ENCODE results near the gene SLC25A46. TPM values are rescaled to one million over a fixed set of nuclear protein-coding genes. Genes with fewer than 3 reads are reported as not detected.

SLC25A46 gene
- total RNA-seq, 4 donors from 2014 or later = 40.0 to 63.0 (median 50.4) TPM

DNA sequence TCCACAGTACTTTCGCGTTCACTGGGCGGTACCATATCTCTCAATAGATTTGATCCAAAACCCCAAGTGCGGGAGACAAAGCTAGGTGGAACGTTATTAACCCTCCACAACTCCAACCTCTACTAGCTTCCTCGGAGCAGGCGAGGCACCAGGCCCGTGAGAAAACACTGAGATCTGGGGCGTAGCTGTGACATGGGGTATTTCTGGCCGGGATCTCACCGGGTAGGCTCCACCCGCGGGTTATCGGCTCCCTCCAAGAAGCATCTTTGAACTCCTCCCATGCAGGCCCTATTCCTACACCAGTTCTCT, 350 bp upstream of the SLC25A46 start:
- peak overlapping the region; percentile 67 to 99 (median 87) for H3K4me3 ChIP-seq
- H3K27me3 ChIP-seq = no peaks in the 10 kb centered on the region
- H3K36me3 ChIP-seq = no peaks in the 10 kb centered on the region
- no peaks in the 10 kb centered on the region for H3K9me3 ChIP-seq
- TF ChIP-seq, protein P1, sequence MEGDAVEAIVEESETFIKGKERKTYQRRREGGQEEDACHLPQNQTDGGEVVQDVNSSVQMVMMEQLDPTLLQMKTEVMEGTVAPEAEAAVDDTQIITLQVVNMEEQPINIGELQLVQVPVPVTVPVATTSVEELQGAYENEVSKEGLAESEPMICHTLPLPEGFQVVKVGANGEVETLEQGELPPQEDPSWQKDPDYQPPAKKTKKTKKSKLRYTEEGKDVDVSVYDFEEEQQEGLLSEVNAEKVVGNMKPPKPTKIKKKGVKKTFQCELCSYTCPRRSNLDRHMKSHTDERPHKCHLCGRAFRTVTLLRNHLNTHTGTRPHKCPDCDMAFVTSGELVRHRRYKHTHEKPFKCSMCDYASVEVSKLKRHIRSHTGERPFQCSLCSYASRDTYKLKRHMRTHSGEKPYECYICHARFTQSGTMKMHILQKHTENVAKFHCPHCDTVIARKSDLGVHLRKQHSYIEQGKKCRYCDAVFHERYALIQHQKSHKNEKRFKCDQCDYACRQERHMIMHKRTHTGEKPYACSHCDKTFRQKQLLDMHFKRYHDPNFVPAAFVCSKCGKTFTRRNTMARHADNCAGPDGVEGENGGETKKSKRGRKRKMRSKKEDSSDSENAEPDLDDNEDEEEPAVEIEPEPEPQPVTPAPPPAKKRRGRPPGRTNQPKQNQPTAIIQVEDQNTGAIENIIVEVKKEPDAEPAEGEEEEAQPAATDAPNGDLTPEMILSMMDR (IDR thresholded peaks at IDR 0.05) = no peak
- TF ChIP-seq POLR2A (IDR thresholded peaks at IDR 0.05) = no peak
- peaks cover 0 to 27% (median 4%) of the 10 kb centered on the region in 4 donors for H3K4me1 ChIP-seq
- peak overlapping the region; percentile 84 to 92 (median 88) for H3K27ac ChIP-seq
- DNase-seq = no peak

DNA sequence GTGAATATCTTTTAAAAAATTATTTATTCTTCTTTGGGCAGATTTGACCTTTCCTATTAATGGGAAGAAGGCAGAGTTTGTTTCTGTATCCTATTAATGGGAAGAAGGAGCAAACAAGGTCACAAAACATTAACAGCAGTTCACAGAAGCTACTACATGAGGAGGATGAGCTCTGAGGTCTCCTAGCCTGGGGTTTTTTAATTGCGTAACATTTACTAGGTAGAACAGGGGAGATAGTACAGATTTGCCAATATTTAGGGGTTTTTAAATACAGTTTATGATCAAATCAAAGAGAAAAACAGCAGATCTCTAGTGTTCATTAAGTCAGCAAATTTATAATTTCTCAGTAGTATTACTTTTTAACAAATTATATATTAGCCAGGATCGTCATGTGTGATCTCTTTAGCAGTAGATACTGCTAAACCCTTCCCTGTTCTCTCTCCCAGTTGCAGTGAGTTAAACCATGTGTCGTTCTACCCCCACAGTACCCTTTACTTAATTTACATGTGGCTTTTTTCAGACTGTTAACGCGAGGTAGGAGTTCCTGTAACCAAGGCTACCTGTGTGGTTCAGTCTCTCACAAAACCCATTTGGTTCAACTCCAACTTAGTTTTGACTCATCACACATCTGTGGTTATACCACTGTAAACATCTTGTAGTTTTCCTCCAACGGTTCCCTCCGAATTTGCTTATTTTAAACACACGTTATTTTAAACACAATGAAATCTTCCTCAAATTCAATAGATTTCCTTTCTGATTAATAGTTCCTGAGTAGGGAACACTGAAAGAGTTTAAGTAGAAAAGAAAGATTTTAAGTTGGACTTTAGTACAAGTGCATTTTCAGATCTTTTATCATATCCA, 13.3 kb downstream of the SLC25A46 start:
- Histone ChIP-seq H3K4me3 (no peak overlapping the region), H3K9me3 (no peaks in the 10 kb centered on the region), H3K27ac (no peak overlapping the region), H3K27me3 (no peaks in the 10 kb centered on the region), H3K36me3 (peaks cover 0 to 45% (median 0%) of the 10 kb centered on the region in 3 donors), H3K4me1 (no peaks in the 10 kb centered on the region)
- no peak for DNase-seq
- TF ChIP-seq, protein P1 (IDR thresholded peaks at IDR 0.05) = no peak
- no peak for TF ChIP-seq POLR2A (IDR thresholded peaks at IDR 0.05)

DNA sequence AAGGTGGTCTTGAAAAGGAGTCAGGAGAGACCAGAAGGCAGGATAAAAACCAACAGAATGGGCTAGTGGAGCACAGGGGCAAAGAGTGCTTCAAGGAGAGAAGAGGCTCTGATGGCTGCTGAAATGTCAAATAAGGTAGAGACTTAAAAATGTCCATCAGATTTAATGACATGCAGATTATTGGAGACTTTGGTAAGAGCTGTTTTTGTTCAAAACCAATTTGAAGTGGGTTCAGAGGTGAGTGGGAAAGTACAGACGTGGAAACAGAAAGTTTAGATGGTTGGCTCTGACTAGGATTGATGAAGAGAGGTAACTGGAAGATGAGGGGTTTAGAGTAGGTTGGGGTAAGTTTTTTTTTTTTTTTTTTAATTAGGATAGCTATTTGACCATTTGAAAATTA, 14.1 kb downstream of the SLC25A46 start:
- DNase-seq = no peak
- H3K27ac ChIP-seq = no peak overlapping the region
- H3K27me3 ChIP-seq = no peaks in the 10 kb centered on the region
- no peaks in the 10 kb centered on the region for H3K4me1 ChIP-seq
- no peak overlapping the region for H3K4me3 ChIP-seq
- no peaks in the 10 kb centered on the region for H3K9me3 ChIP-seq
- peaks cover 0 to 38% (median 0%) of the 10 kb centered on the region in 3 donors for H3K36me3 ChIP-seq
- TF ChIP-seq, protein P1 (IDR thresholded peaks at IDR 0.05) = no peak
- TF ChIP-seq POLR2A (IDR thresholded peaks at IDR 0.05) = no peak

DNA sequence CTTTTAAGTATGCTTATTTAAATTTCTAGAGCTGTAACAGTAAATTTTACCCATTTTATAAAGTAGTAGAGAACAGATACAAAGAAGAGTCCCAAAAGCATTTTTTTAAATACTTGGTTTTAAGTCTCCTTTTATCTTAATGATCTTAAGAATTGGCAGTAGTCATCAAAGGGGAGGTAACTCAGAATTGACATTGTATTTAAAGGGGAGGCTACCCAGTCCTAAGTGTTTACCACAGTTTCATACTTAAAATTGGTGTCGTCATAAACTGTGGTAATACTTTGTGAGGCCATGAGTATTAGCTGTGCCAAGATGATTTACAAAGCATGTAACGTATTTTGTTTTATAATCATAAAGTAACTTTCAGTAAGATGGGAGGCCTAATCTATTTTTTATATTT, 14.8 kb downstream of the SLC25A46 start:
- DNase-seq = no peak
- Histone ChIP-seq H3K4me3 (no peak overlapping the region), H3K27ac (no peak overlapping the region), H3K27me3 (no peaks in the 10 kb centered on the region), H3K9me3 (no peaks in the 10 kb centered on the region), H3K36me3 (peaks cover 0 to 38% (median 0%) of the 10 kb centered on the region in 3 donors), H3K4me1 (no peaks in the 10 kb centered on the region)
- TF ChIP-seq, protein P1 (IDR thresholded peaks at IDR 0.05) = no peak
- no peak for TF ChIP-seq POLR2A (IDR thresholded peaks at IDR 0.05)

DNA sequence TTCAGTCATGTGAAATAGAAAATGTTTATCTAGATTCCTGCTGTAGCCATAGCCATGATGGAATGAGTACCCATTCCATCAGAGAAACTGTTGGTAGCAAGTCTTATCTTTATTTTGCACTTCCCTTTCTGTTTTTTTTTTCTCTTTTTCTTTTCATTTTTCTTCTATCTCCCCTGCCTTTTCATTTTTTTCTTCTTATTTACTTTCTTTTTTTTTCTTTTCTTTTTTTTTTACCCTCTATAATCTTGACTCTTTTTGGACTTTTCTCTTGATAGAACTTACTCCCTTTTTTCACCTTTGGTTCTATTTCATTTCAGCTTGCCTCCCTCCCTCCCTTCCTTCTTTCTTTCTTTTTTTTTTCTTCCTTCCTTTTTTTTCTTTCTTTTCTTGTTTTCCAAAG, 15.4 kb downstream of the SLC25A46 start:
- Histone ChIP-seq H3K36me3 (peaks cover 0 to 40% (median 0%) of the 10 kb centered on the region in 3 donors), H3K4me1 (no peaks in the 10 kb centered on the region), H3K4me3 (no peak overlapping the region), H3K27ac (no peak overlapping the region), H3K9me3 (no peaks in the 10 kb centered on the region), H3K27me3 (no peaks in the 10 kb centered on the region)
- DNase-seq = no peak
- TF ChIP-seq POLR2A (IDR thresholded peaks at IDR 0.05) = no peak
- TF ChIP-seq, protein P1 (IDR thresholded peaks at IDR 0.05) = no peak
